MM.1S (cell line): Measurements from ENCODE around the gene GPR137.
"Not testable (repeated sequence)": the region's sequence is repeated elsewhere in the genome, so short reads cannot be mapped to it uniquely, and the experiment has no call there.

ENCODE experiments used
- EZH2phosphoT487 ChIP-seq: fragments of 300-600 bp; sonication (generic); IDR thresholded peaks from 2 replicates; pipeline ENCODE4 v1.6.1; 2018; ENCODE audit warnings: antibody characterized with exemption, low read length
- TF ChIP-seq, protein P1 (sequence below): fragments of 300-600 bp; sonication (generic); IDR thresholded peaks from 2 replicates; pipeline ENCODE4 v1.5.1; 2016; ENCODE audit warnings: antibody characterized with exemption, low read length, mixed read lengths

DNA sequence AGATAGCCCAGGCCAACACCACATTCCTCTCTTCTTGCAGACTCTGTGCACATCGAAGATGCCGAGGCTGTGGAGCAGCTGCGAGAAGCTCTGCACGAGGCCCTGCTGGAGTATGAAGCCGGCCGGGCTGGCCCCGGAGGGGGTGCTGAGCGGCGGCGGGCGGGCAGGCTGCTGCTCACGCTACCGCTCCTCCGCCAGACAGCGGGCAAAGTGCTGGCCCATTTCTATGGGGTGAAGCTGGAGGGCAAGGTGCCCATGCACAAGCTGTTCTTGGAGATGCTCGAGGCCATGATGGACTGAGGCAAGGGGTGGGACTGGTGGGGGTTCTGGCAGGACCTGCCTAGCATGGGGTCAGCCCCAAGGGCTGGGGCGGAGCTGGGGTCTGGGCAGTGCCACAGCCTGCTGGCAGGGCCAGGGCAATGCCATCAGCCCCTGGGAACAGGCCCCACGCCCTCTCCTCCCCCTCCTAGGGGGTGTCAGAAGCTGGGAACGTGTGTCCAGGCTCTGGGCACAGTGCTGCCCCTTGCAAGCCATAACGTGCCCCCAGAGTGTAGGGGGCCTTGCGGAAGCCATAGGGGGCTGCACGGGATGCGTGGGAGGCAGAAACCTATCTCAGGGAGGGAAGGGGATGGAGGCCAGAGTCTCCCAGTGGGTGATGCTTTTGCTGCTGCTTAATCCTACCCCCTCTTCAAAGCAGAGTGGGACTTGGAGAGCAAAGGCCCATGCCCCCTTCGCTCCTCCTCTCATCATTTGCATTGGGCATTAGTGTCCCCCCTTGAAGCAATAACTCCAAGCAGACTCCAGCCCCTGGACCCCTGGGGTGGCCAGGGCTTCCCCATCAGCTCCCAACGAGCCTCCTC, 30.2 kb downstream of the GPR137 start:
- TF ChIP-seq, protein P1, sequence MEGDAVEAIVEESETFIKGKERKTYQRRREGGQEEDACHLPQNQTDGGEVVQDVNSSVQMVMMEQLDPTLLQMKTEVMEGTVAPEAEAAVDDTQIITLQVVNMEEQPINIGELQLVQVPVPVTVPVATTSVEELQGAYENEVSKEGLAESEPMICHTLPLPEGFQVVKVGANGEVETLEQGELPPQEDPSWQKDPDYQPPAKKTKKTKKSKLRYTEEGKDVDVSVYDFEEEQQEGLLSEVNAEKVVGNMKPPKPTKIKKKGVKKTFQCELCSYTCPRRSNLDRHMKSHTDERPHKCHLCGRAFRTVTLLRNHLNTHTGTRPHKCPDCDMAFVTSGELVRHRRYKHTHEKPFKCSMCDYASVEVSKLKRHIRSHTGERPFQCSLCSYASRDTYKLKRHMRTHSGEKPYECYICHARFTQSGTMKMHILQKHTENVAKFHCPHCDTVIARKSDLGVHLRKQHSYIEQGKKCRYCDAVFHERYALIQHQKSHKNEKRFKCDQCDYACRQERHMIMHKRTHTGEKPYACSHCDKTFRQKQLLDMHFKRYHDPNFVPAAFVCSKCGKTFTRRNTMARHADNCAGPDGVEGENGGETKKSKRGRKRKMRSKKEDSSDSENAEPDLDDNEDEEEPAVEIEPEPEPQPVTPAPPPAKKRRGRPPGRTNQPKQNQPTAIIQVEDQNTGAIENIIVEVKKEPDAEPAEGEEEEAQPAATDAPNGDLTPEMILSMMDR, result not testable (repeated sequence)
- TF ChIP-seq EZH2phosphoT487, result not testable (repeated sequence)
